ENCODE results near the gene POLR2C.

- TF ChIP-seq, protein P1, sequence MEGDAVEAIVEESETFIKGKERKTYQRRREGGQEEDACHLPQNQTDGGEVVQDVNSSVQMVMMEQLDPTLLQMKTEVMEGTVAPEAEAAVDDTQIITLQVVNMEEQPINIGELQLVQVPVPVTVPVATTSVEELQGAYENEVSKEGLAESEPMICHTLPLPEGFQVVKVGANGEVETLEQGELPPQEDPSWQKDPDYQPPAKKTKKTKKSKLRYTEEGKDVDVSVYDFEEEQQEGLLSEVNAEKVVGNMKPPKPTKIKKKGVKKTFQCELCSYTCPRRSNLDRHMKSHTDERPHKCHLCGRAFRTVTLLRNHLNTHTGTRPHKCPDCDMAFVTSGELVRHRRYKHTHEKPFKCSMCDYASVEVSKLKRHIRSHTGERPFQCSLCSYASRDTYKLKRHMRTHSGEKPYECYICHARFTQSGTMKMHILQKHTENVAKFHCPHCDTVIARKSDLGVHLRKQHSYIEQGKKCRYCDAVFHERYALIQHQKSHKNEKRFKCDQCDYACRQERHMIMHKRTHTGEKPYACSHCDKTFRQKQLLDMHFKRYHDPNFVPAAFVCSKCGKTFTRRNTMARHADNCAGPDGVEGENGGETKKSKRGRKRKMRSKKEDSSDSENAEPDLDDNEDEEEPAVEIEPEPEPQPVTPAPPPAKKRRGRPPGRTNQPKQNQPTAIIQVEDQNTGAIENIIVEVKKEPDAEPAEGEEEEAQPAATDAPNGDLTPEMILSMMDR (conservative IDR thresholded peaks at IDR 0.05), result no peak
- TF ChIP-seq ZFX (IDR thresholded peaks at IDR 0.05), result no peak
Measured at GRCh38 chr16:57504001-57504400, 41.5 kb downstream of the POLR2C start.
